ENCODE data around the gene MYO3B. TPM values are rescaled to one million over a fixed set of nuclear protein-coding genes. Genes with fewer than 3 reads are reported as not detected.
A peak's percentile ranks its signal among the peaks of the same experiment; 100 is the strongest.

MYO3B gene
- total RNA-seq (2021; fragmentation: NEBNext Ultra II Directional; extraction: Animal tissue kit (Norgen Biotek cat#: 25700)) (0.19 and 0.27 TPM in 2 replicates), polyA plus RNA-seq (2011; rRNA removed) (0.11 and 0.17 TPM in 2 replicates), polyA minus RNA-seq (2011; rRNA and poly(A)+ RNA removed) (0.98 and 1.4 TPM in 2 replicates)
- polyA plus RNA-seq (2011; cell fraction: cytosol; rRNA removed) = 0.16 TPM
- 0.19 TPM for polyA plus RNA-seq (2011; cell fraction: nucleus; rRNA removed)
- 0.13 to 0.29 TPM (median 0.17 TPM) in 4 replicates for polyA plus RNA-seq (2012, experiment 1 of 2)
- polyA plus RNA-seq (2012, experiment 2 of 2) = not detected
- 0.12 TPM for polyA plus RNA-seq (2013, experiment 1 of 2)
- polyA plus RNA-seq (2013, experiment 2 of 2) = 0.15 TPM
- polyA minus RNA-seq (2011; cell fraction: cytosol; rRNA and poly(A)+ RNA removed) = 0.22 TPM
- 1.2 TPM for polyA minus RNA-seq (2011; cell fraction: nucleus; rRNA and poly(A)+ RNA removed)
- long read RNA-seq, experiment 1 = 0 reads
- long read RNA-seq, experiment 2 = 0 reads

DNA sequence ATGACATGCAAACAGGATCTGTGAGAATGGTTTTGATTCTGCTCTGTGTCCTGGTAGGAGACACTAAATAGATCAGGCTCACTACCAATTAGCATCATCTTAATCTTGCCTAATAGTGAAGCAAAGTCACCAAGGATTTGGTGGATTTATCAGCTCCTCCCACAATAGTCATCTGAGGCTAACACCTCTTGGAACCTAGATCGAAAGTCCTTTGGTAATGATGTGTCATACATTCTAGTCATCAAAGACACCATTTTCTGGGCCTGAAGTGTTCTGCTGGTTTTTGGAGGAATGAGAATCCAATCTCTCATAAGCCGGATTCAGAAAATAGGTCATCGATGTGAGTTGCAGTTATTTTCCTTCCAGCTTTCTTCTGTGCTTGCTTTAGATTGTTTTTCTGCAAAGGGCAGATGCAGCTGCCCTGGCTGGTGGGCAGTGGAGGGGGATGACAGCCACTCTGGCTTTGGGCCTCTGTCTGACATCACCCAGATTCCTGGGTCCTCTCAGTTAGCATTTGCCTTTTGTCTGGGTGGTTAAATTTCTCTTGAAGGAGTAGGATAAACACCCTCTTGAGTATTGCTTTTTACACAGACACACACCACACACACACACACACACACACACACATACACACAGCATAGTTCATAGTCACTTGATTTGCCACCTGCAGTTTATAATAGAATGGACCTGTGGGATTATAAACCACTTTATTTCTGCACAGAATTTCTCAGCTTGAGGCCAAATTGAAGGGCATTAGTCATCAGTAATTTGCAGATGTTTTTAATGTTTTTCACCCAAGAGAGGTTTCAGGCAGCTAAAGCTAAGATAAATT, at the start of gene MYO3B:
Gene MYO3B, plus strand, starts transcription at position 198 of the 832 bp plus-strand sequence. Its CDS starts 141 bp downstream, at position 339.
- Histone ChIP-seq H3K4me2 (ENCODE audit: insufficient read depth in 1 of 2, low read depth in 2 of 2, low read length in 2 of 2) (no peak within 1 kb of the TSS), H2BK120ac (replicated peaks; ENCODE audit: low read depth, low read length) (no peak within 1 kb of the TSS), H2AFZ (ENCODE audit: low read length) (peak within 1 kb of the TSS; percentile 33; the same call in 1 of the 2 replicates), H3K9me3 (ENCODE audit: insufficient read depth in 2 of 2, low read depth in 1 of 2, low read length in 1 of 2) (no peaks in the 10 kb centered on the region), H4K91ac (replicated peaks; ENCODE audit: insufficient read length, low read length) (no peak within 1 kb of the TSS), H2BK12ac (ENCODE audit: low read depth, low read length) (no peak within 1 kb of the TSS; the same call in 1 of the 2 replicates), H3K27ac (ENCODE audit: low read depth, low read length) (no peak within 1 kb of the TSS), H3K9ac (replicated peaks in 1 of 4; ENCODE audit: extremely low read depth in 1 of 4, low read depth in 3 of 4, low read length in 3 of 4) (no peak within 1 kb of the TSS), H2BK20ac (ENCODE audit: low read length) (no peak within 1 kb of the TSS), H3K14ac (ENCODE audit: insufficient read length) (no peak within 1 kb of the TSS), H3K36me3 (ENCODE audit: control insufficient read depth in 2 of 4, insufficient read depth in 4 of 4, low read length in 3 of 4) (no peaks in the 10 kb centered on the region), H3K4ac (replicated peaks; ENCODE audit: insufficient read length, low read depth, low read length) (peak within 1 kb of the TSS; percentile 14), H2BK5ac (ENCODE audit: low read depth, low read length) (no peak within 1 kb of the TSS), H3K56ac (replicated peaks; ENCODE audit: insufficient read length, low read depth, low read length) (no peak within 1 kb of the TSS), H3K27me3 (replicated peaks in 1 of 4; ENCODE audit: control insufficient read depth in 3 of 4, extremely low read depth in 1 of 4, insufficient read depth in 3 of 4, low read length in 3 of 4) (no peaks in the 10 kb centered on the region), H3K18ac (ENCODE audit: extremely low read depth, low read length) (no peak within 1 kb of the TSS), H3K4me1 (replicated peaks in 1 of 4; ENCODE audit: control insufficient read depth in 3 of 4, insufficient read depth in 4 of 4, low read length in 3 of 4) (peaks cover 0 to 7% (median 4%) of the 10 kb centered on the region in 4 experiments; a peak in 2 of 7 replicates), H3K23ac (ENCODE audit: insufficient read length) (no peak within 1 kb of the TSS), H2BK15ac (ENCODE audit: low read length) (no peak within 1 kb of the TSS), H3K23me2 (ENCODE audit: low read depth, low read length) (no peaks in the 10 kb centered on the region), H4K5ac (ENCODE audit: insufficient read length, low read depth, low read length) (no peak within 1 kb of the TSS), H4K8ac (ENCODE audit: extremely low read depth, insufficient read depth, low read length) (no peak within 1 kb of the TSS), H2AK5ac (ENCODE audit: low read depth, low read length) (no peak within 1 kb of the TSS), H4K20me1 (replicated peaks in 1 of 2; ENCODE audit: control insufficient read depth in 1 of 2, insufficient read depth in 2 of 2, low read length in 2 of 2) (no peaks in the 10 kb centered on the region), H3K79me2 (ENCODE audit: control insufficient read depth in 1 of 2, insufficient read depth in 2 of 2, low read length in 2 of 2) (no peaks in the 10 kb centered on the region), H3K79me1 (ENCODE audit: low read depth, low read length) (no peaks in the 10 kb centered on the region), H3K4me3 (ENCODE audit: extremely low read depth in 1 of 4, insufficient read depth in 2 of 4, low read depth in 3 of 4, low read length in 4 of 4) (no peak within 1 kb of the TSS)
- no peak for FAIRE-seq
- no peak for DNase-seq (ENCODE audit: low read depth in 1 of 2, low spot score in 2 of 2)
- WGBS, 2 experiments (ENCODE audit: extremely low coverage in 1 of 2, insufficient coverage in 1 of 2, insufficient read length in 1 of 2, insufficient replicate concordance in 2 of 2, low coverage in 1 of 2, low lambda C conversion rate in 2 of 2, missing lambda C conversion rate in 1 of 2) = 87% methylated on average over 3 of the region's 3 CpGs; no CpG with 5 or more reads in 1 of the 2 experiments
- ChIA-PET POLR2A (ENCODE audit: partially characterized antibody) (no interaction called here), CTCF (ENCODE audit: partially characterized antibody) (interaction anchor here (0.7 to 1.1 kb wide), 2 partner anchors 23 to 36 kb away, joined by 3 read pairs; no protein-coding TSS in a partner anchor)
- TF ChIP-seq RBBP5 (IDR thresholded peaks at IDR 0.05; ENCODE audit: borderline replicate concordance, low read depth, low read length) (no peak), BCL11A (IDR thresholded peaks at IDR 0.05; ENCODE audit: low read depth in 2 of 2, low read length in 2 of 2) (no peak), USF2 (IDR thresholded peaks at IDR 0.05; ENCODE audit: low read length) (no peak), GABPA (IDR thresholded peaks at IDR 0.05; ENCODE audit: borderline replicate concordance, insufficient read depth, low read length) (no peak)
- TF ChIP-seq, protein P1, sequence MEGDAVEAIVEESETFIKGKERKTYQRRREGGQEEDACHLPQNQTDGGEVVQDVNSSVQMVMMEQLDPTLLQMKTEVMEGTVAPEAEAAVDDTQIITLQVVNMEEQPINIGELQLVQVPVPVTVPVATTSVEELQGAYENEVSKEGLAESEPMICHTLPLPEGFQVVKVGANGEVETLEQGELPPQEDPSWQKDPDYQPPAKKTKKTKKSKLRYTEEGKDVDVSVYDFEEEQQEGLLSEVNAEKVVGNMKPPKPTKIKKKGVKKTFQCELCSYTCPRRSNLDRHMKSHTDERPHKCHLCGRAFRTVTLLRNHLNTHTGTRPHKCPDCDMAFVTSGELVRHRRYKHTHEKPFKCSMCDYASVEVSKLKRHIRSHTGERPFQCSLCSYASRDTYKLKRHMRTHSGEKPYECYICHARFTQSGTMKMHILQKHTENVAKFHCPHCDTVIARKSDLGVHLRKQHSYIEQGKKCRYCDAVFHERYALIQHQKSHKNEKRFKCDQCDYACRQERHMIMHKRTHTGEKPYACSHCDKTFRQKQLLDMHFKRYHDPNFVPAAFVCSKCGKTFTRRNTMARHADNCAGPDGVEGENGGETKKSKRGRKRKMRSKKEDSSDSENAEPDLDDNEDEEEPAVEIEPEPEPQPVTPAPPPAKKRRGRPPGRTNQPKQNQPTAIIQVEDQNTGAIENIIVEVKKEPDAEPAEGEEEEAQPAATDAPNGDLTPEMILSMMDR (IDR thresholded peaks at IDR 0.05; ENCODE audit: control extremely low read depth in 1 of 3, insufficient read depth in 1 of 3, low read depth in 1 of 3, low read length in 3 of 3) = no peak
